ENCODE data around the gene GATAD2A.

GATAD2A gene

GRCh38 chr19:19514881-19515641, 109.6 kb downstream of the GATAD2A start, which contains the start of gene TSSK6:
Gene TSSK6 (minus strand): TSS chr19:19515548. CDS start chr19:19515427, 121 bp downstream.
- TF ChIP-seq POLR2A (IDR thresholded peaks at IDR 0.05; ENCODE audit: low read length) (no peak), GATA1 (IDR thresholded peaks at IDR 0.05; ENCODE audit: low read depth, low read length) (no peak)
- no peak for DNase-seq

GRCh38 chr19:19515642-19516519, 110.4 kb downstream of the GATAD2A start, which contains the start of gene NDUFA13:
Gene NDUFA13 (plus strand): TSS chr19:19516225. CDS start chr19:19516239, 14 bp downstream.
- TF ChIP-seq POLR2A (IDR thresholded peaks at IDR 0.05; ENCODE audit: low read length) (peak; percentile 84), GATA1 (IDR thresholded peaks at IDR 0.05; ENCODE audit: low read depth, low read length) (no peak)

GRCh38 chr19:19517235-19517619, 111.8 kb downstream of the GATAD2A start:
- TF ChIP-seq GATA1 (IDR thresholded peaks at IDR 0.05; ENCODE audit: low read depth, low read length) = no peak
- TF ChIP-seq POLR2A (IDR thresholded peaks at IDR 0.05; ENCODE audit: low read length) = no peak
- no peak for DNase-seq

More at GRCh38 chr19:19515642-19516519, 110.4 kb downstream of the GATAD2A start, which contains the start of gene NDUFA13:
- DNase-seq = peak; percentile 94 to 96

GRCh38 chr19:19520989-19521388, 115.5 kb downstream of the GATAD2A start:
- TF ChIP-seq POLR2A (IDR thresholded peaks at IDR 0.05; ENCODE audit: low read length) (no peak), GATA1 (IDR thresholded peaks at IDR 0.05; ENCODE audit: low read depth, low read length) (no peak)
- DNase-seq = no peak

- TF ChIP-seq POLR2A (IDR thresholded peaks at IDR 0.05; ENCODE audit: low read length) (no peak), GATA1 (IDR thresholded peaks at IDR 0.05; ENCODE audit: low read depth, low read length) (no peak)
- DNase-seq = no peak
These were observed 117.7 kb downstream of the GATAD2A start for GRCh38 chr19:19523177-19523576.

- no peak for DNase-seq
- TF ChIP-seq GATA1 (IDR thresholded peaks at IDR 0.05; ENCODE audit: low read depth, low read length) (no peak), POLR2A (IDR thresholded peaks at IDR 0.05; ENCODE audit: low read length) (no peak)
These were observed 118.6 kb downstream of the GATAD2A start for GRCh38 chr19:19524053-19524452.

GRCh38 chr19:19525611-19526380, 120.3 kb downstream of the GATAD2A start:
- no peak for DNase-seq
- TF ChIP-seq POLR2A (IDR thresholded peaks at IDR 0.05; ENCODE audit: low read length) (no peak), GATA1 (IDR thresholded peaks at IDR 0.05; ENCODE audit: low read depth, low read length) (no peak)

GRCh38 chr19:19526581-19527370, 121.3 kb downstream of the GATAD2A start:
- no peak for TF ChIP-seq GATA1 (IDR thresholded peaks at IDR 0.05; ENCODE audit: low read depth, low read length)
- no peak for TF ChIP-seq POLR2A (IDR thresholded peaks at IDR 0.05; ENCODE audit: low read length)

GRCh38 chr19:19527371-19527656, 121.8 kb downstream of the GATAD2A start:
- TF ChIP-seq GATA1 (IDR thresholded peaks at IDR 0.05; ENCODE audit: low read depth, low read length) = no peak
- no peak for TF ChIP-seq POLR2A (IDR thresholded peaks at IDR 0.05; ENCODE audit: low read length)
- DNase-seq = no peak

More at GRCh38 chr19:19526581-19527370, 121.3 kb downstream of the GATAD2A start:
- DNase-seq = no peak

GRCh38 chr19:19527674-19528625, 122.5 kb downstream of the GATAD2A start:
- TF ChIP-seq GATA1 (IDR thresholded peaks at IDR 0.05; ENCODE audit: low read depth, low read length) (no peak), POLR2A (IDR thresholded peaks at IDR 0.05; ENCODE audit: low read length) (no peak)
- no peak for DNase-seq

- DNase-seq = no peak
These were observed 123.4 kb downstream of the GATAD2A start, which contains the start of gene YJEFN3 for GRCh38 chr19:19528721-19529490. Gene YJEFN3 (plus strand): TSS chr19:19528911. CDS start chr19:19528933, 22 bp downstream.

More at GRCh38 chr19:19528721-19529490, 123.4 kb downstream of the GATAD2A start, which contains the start of gene YJEFN3:
- TF ChIP-seq POLR2A (IDR thresholded peaks at IDR 0.05; ENCODE audit: low read length) (no peak), GATA1 (IDR thresholded peaks at IDR 0.05; ENCODE audit: low read depth, low read length) (no peak)
